ENCODE data around the gene FOXP2.

GRCh38 chr7:114472896-114473512 is 58.4 kb downstream of the FOXP2 start:
- TF ChIP-seq CTCF (conservative IDR thresholded peaks at IDR 0.05; ENCODE audit: low read length) = no peak
- no peak for TF ChIP-seq EZH2phosphoT487 (IDR thresholded peaks at IDR 0.05; ENCODE audit: borderline replicate concordance)

Data from Loucy (cell line).